Calu3 (cell line): ENCODE results near the gene SLC25A24. TPM values are rescaled to one million over a fixed set of nuclear protein-coding genes. Genes with fewer than 3 reads are reported as not detected.

ENCODE experiments used
- BruUV-seq: library from RNA; stranded (reverse); fragments of 400-500 nt; replicated peaks from 2 replicates; lab custom pipeline; 2021; lab: Mats Ljungman, UMichigan
- CTCF ChIA-PET: fragments of 300-600 bp; sonication (Branson Sonifier 250); formaldehyde crosslinking; loops from one replicate; lab custom pipeline; 2022; ENCODE audit warnings: antibody characterized with exemption; lab: Charles Lee
- DNase-seq: peaks from one replicate; pipeline ENCODE4 v3.0.0; 2022
- H3K27ac Mint-ChIP-seq: one replicate; pipeline ENCODE4 v1.8.0; 2022; ENCODE audit warnings: mixed read lengths; ENCODE audit not compliant: unreplicated experiment
- H3K27me3 Mint-ChIP-seq: one replicate; pipeline ENCODE4 v1.8.0; 2022; ENCODE audit warnings: mixed read lengths; ENCODE audit not compliant: unreplicated experiment
- H3K36me3 Mint-ChIP-seq: one replicate; pipeline ENCODE4 v1.8.0; 2022; ENCODE audit warnings: mild to moderate bottlenecking, moderate library complexity, mixed read lengths; ENCODE audit not compliant: insufficient read depth, unreplicated experiment
- H3K4me1 Mint-ChIP-seq: one replicate; pipeline ENCODE4 v1.8.0; 2022; ENCODE audit warnings: mild to moderate bottlenecking, low read depth, mixed read lengths; ENCODE audit not compliant: unreplicated experiment
- H3K4me3 Mint-ChIP-seq: one replicate; pipeline ENCODE4 v1.8.0; 2022; ENCODE audit warnings: mild to moderate bottlenecking, low read depth, moderate library complexity, mixed read lengths; ENCODE audit not compliant: unreplicated experiment
- H3K9me3 Mint-ChIP-seq: one replicate; pipeline ENCODE4 v1.8.0; 2022; ENCODE audit warnings: low read depth, mixed read lengths; ENCODE audit not compliant: unreplicated experiment
- intact Hi-C: fragments of 100-400 bp; cut with micrococcal nuclease; formaldehyde crosslinking; loops from one replicate; pipeline ENCODE4 v1.10.0; 2022; ENCODE audit not compliant: unreplicated experiment
- total RNA-seq: library from RNA; stranded (reverse); gene quantifications from 2 replicates; pipeline ENCODE4 v1.2.3, GENCODE V29; 2022
- TF ChIP-seq, protein P1 (sequence below): fragments of 200-600 bp; IDR thresholded peaks from one replicate; pipeline ENCODE4 v1.8.0; 2022; ENCODE audit warnings: antibody characterized with exemption; ENCODE audit not compliant: unreplicated experiment

Gene SLC25A24
- total RNA-seq, 1 experiment from 2014 or later = 40.7 TPM

DNA sequence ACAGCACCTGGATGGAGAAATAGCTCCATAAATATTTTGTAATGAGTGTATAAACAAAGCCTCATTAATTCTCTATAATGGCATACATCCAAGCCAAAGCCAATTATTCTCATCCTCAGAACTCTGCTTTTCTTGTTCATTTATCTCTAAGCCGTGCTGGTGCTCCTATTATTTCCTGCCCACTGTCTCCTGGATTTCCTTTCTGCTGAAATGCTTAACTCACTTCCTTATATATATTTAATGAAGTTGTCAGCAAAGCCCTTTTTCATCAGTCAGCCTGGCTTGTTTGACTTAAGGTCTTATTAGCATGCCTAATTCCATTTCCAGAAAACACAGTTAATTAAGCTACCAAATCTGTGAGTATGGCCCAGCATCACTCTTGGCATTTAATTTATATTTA lies 93.4 kb downstream of the SLC25A24 start:
- TF ChIP-seq, protein P1, sequence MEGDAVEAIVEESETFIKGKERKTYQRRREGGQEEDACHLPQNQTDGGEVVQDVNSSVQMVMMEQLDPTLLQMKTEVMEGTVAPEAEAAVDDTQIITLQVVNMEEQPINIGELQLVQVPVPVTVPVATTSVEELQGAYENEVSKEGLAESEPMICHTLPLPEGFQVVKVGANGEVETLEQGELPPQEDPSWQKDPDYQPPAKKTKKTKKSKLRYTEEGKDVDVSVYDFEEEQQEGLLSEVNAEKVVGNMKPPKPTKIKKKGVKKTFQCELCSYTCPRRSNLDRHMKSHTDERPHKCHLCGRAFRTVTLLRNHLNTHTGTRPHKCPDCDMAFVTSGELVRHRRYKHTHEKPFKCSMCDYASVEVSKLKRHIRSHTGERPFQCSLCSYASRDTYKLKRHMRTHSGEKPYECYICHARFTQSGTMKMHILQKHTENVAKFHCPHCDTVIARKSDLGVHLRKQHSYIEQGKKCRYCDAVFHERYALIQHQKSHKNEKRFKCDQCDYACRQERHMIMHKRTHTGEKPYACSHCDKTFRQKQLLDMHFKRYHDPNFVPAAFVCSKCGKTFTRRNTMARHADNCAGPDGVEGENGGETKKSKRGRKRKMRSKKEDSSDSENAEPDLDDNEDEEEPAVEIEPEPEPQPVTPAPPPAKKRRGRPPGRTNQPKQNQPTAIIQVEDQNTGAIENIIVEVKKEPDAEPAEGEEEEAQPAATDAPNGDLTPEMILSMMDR = no peak
- H3K27me3 Mint-ChIP-seq = peaks cover 14% of the 10 kb centered on the region
- H3K36me3 Mint-ChIP-seq = no peaks in the 10 kb centered on the region
- CTCF ChIA-PET = no interaction called here
- intact Hi-C loops = no loop called here
- H3K4me1 Mint-ChIP-seq = no peaks in the 10 kb centered on the region
- no TSS peak for BruUV-seq
- H3K9me3 Mint-ChIP-seq = no peaks in the 10 kb centered on the region
- no peak overlapping the region for H3K4me3 Mint-ChIP-seq
- no peak overlapping the region for H3K27ac Mint-ChIP-seq
- DNase-seq = no peak

DNA sequence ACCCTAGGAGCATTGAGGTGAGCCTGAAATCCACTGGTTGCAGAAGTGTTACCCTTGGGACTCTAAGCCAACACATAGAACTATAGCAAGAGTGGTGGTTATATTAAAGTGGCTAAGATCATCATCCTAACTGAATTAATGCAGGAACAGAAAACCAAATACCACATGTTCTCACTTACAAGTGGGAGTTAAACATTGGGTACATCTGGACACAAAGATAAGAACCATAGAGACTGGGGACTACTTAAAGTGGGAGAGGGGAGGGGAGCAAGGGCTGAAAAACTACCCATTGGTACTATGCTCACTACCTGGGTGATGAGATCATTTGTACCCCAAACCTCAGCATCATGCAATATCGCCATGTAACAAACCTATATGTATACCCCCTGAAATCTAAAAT lies 100.0 kb downstream of the SLC25A24 start:
- peaks cover 47% of the 10 kb centered on the region for H3K27me3 Mint-ChIP-seq
- intact Hi-C loops = no loop called here
- DNase-seq = no peak
- no peaks in the 10 kb centered on the region for H3K36me3 Mint-ChIP-seq
- no peak overlapping the region for H3K27ac Mint-ChIP-seq
- no TSS peak for BruUV-seq
- CTCF ChIA-PET = no interaction called here
- no peaks in the 10 kb centered on the region for H3K9me3 Mint-ChIP-seq
- TF ChIP-seq, protein P1 = no peak
- H3K4me3 Mint-ChIP-seq = no peak overlapping the region
- no peaks in the 10 kb centered on the region for H3K4me1 Mint-ChIP-seq

DNA sequence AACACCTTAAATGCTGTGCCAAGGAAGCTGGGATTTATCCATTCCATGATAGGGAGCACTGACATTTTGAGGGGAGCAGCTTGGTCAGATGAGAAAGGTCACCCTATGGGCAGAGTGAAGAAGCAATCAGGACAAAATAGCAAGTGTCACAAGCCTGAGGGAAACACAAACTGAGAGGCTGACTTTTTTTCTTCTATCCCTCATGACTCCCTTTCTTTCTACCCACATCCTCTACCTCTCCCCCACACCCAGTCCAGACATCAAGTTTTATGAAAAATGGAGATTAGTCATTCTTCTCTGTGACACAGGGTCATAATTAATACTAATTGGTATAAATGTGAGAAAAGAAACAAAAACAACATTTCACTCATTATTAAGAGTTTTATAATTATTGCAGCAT lies 103.1 kb downstream of the SLC25A24 start:
- Mint-ChIP-seq H3K4me1 (no peaks in the 10 kb centered on the region), H3K9me3 (no peaks in the 10 kb centered on the region), H3K36me3 (no peaks in the 10 kb centered on the region), H3K4me3 (no peak overlapping the region), H3K27me3 (peaks cover 47% of the 10 kb centered on the region), H3K27ac (no peak overlapping the region)
- TF ChIP-seq, protein P1 = no peak
- no TSS peak for BruUV-seq
- DNase-seq = no peak
- CTCF ChIA-PET = no interaction called here
- intact Hi-C loops = no loop called here

DNA sequence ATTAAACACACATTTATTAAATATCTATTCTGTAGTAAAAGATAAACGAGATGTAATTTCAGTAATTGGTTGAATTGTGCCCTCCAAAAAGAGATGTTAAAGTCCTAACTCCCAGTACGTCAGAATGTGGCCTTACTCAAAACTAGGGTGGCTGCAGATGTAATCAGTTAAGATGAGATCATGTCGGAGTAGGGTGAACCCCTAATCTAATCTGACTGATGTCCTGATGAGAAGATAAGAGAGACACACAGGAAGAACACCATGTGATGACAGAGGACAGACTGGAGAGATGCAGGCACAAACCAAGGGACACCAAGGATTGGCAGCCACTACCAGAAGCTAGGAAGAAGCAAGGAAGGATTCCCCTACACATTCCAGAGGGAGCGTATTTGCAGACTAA lies 104.1 kb downstream of the SLC25A24 start:
- CTCF ChIA-PET = no interaction called here
- DNase-seq = no peak
- no peaks in the 10 kb centered on the region for H3K9me3 Mint-ChIP-seq
- no peaks in the 10 kb centered on the region for H3K4me1 Mint-ChIP-seq
- intact Hi-C loops = no loop called here
- H3K4me3 Mint-ChIP-seq = no peak overlapping the region
- no peaks in the 10 kb centered on the region for H3K36me3 Mint-ChIP-seq
- H3K27me3 Mint-ChIP-seq = peaks cover 55% of the 10 kb centered on the region
- no TSS peak for BruUV-seq
- TF ChIP-seq, protein P1 = no peak
- H3K27ac Mint-ChIP-seq = no peak overlapping the region
